Neuron (in vitro differentiated cells): ENCODE measurements around the gene RTN4RL1.

Experiments used
- H2AFZ ChIP-seq: one replicate; pipeline ENCODE4 v1.6.1; 2013; ENCODE audit warnings: low read depth, mild to moderate bottlenecking, inconsistent platforms, low read length, moderate library complexity
- H3K27me3 ChIP-seq: one replicate; pipeline ENCODE4 v1.6.1; 2013; ENCODE audit warnings: low read length; ENCODE audit not compliant: insufficient read depth
- H3K36me3 ChIP-seq: one replicate; pipeline ENCODE4 v1.6.1; 2013; ENCODE audit warnings: low read length; ENCODE audit not compliant: insufficient read depth
- H3K4me1 ChIP-seq: one replicate; pipeline ENCODE4 v1.6.1; 2013; ENCODE audit warnings: low read length; ENCODE audit not compliant: insufficient read depth
- H3K4me3 ChIP-seq: 2 replicates; pipeline ENCODE4 v1.5.1; 2013; ENCODE audit warnings: mild to moderate bottlenecking, low read length, moderate library complexity
- H3K9me3 ChIP-seq: one replicate; pipeline ENCODE4 v1.6.1; 2013; ENCODE audit warnings: low read length

RTN4RL1 gene

GRCh38 chr17:1918346-1919162 is 106.6 kb downstream of the RTN4RL1 start:
- H3K27me3 ChIP-seq, result peaks cover 4% of the 10 kb centered on the region
- H3K36me3 ChIP-seq, result no peaks in the 10 kb centered on the region
- H3K4me1 ChIP-seq, result peaks cover 10% of the 10 kb centered on the region
- no peak overlapping the region for H2AFZ ChIP-seq
- H3K9me3 ChIP-seq, result no peaks in the 10 kb centered on the region
- H3K4me3 ChIP-seq, result no peak overlapping the region

- Histone ChIP-seq H2AFZ (no peak overlapping the region), H3K36me3 (no peaks in the 10 kb centered on the region), H3K9me3 (no peaks in the 10 kb centered on the region), H3K27me3 (peaks cover 4% of the 10 kb centered on the region), H3K4me3 (no peak overlapping the region), H3K4me1 (peaks cover 10% of the 10 kb centered on the region)
Measured at GRCh38 chr17:1916963-1917715, 108.0 kb downstream of the RTN4RL1 start.

GRCh38 chr17:1916316-1916715 is 108.8 kb downstream of the RTN4RL1 start:
- H3K27me3 ChIP-seq, result peaks cover 4% of the 10 kb centered on the region
- H2AFZ ChIP-seq, result no peak overlapping the region
- no peaks in the 10 kb centered on the region for H3K36me3 ChIP-seq
- H3K4me3 ChIP-seq, result no peak overlapping the region
- H3K4me1 ChIP-seq, result peaks cover 10% of the 10 kb centered on the region
- no peaks in the 10 kb centered on the region for H3K9me3 ChIP-seq

GRCh38 chr17:1915889-1916288 is 109.2 kb downstream of the RTN4RL1 start:
- Histone ChIP-seq H3K36me3 (no peaks in the 10 kb centered on the region), H3K4me1 (peaks cover 10% of the 10 kb centered on the region), H3K4me3 (no peak overlapping the region), H3K27me3 (peaks cover 4% of the 10 kb centered on the region), H2AFZ (no peak overlapping the region), H3K9me3 (no peaks in the 10 kb centered on the region)

- Histone ChIP-seq H3K4me3 (no peak overlapping the region), H2AFZ (no peak overlapping the region), H3K27me3 (peaks cover 4% of the 10 kb centered on the region), H3K4me1 (peaks cover 17% of the 10 kb centered on the region), H3K36me3 (no peaks in the 10 kb centered on the region), H3K9me3 (no peaks in the 10 kb centered on the region)
Measured at GRCh38 chr17:1914661-1915083, 110.5 kb downstream of the RTN4RL1 start.

- Histone ChIP-seq H3K4me3 (no peak overlapping the region), H3K4me1 (peaks cover 24% of the 10 kb centered on the region), H2AFZ (no peak overlapping the region), H3K9me3 (no peaks in the 10 kb centered on the region), H3K27me3 (peaks cover 4% of the 10 kb centered on the region), H3K36me3 (no peaks in the 10 kb centered on the region)
Measured at GRCh38 chr17:1913702-1914101, 111.4 kb downstream of the RTN4RL1 start.

- peaks cover 4% of the 10 kb centered on the region for H3K27me3 ChIP-seq
- peaks cover 33% of the 10 kb centered on the region for H3K4me1 ChIP-seq
Measured at GRCh38 chr17:1912146-1912545, 113.0 kb downstream of the RTN4RL1 start.

GRCh38 chr17:1909985-1910384 is 115.1 kb downstream of the RTN4RL1 start:
- H3K36me3 ChIP-seq, result no peaks in the 10 kb centered on the region
- no peak overlapping the region for H2AFZ ChIP-seq
- H3K4me1 ChIP-seq, result peaks cover 44% of the 10 kb centered on the region
- no peak overlapping the region for H3K4me3 ChIP-seq
- no peaks in the 10 kb centered on the region for H3K27me3 ChIP-seq
- no peaks in the 10 kb centered on the region for H3K9me3 ChIP-seq

More at GRCh38 chr17:1912146-1912545, 113.0 kb downstream of the RTN4RL1 start:
- Histone ChIP-seq H2AFZ (no peak overlapping the region), H3K36me3 (no peaks in the 10 kb centered on the region), H3K9me3 (no peaks in the 10 kb centered on the region), H3K4me3 (no peak overlapping the region)

- Histone ChIP-seq H2AFZ (peak overlapping the region; percentile 91), H3K4me3 (peak overlapping the region; percentile 44), H3K27me3 (no peaks in the 10 kb centered on the region), H3K36me3 (no peaks in the 10 kb centered on the region), H3K4me1 (peaks cover 52% of the 10 kb centered on the region), H3K9me3 (no peaks in the 10 kb centered on the region)
Measured at GRCh38 chr17:1908699-1909309, 116.3 kb downstream of the RTN4RL1 start.

- Histone ChIP-seq H3K4me1 (peaks cover 52% of the 10 kb centered on the region), H3K4me3 (peak overlapping the region; percentile 44), H3K27me3 (no peaks in the 10 kb centered on the region), H2AFZ (peak overlapping the region; percentile 91), H3K9me3 (no peaks in the 10 kb centered on the region), H3K36me3 (no peaks in the 10 kb centered on the region)
Measured at GRCh38 chr17:1907909-1908698, 117.0 kb downstream of the RTN4RL1 start.

GRCh38 chr17:1907216-1907631 is 117.9 kb downstream of the RTN4RL1 start:
- Histone ChIP-seq H2AFZ (no peak overlapping the region), H3K36me3 (no peaks in the 10 kb centered on the region), H3K4me3 (no peak overlapping the region), H3K4me1 (peaks cover 52% of the 10 kb centered on the region), H3K9me3 (no peaks in the 10 kb centered on the region), H3K27me3 (no peaks in the 10 kb centered on the region)

GRCh38 chr17:1906662-1907101 is 118.5 kb downstream of the RTN4RL1 start:
- no peaks in the 10 kb centered on the region for H3K27me3 ChIP-seq
- no peak overlapping the region for H3K4me3 ChIP-seq
- H3K4me1 ChIP-seq, result peaks cover 52% of the 10 kb centered on the region
- no peaks in the 10 kb centered on the region for H3K9me3 ChIP-seq
- no peak overlapping the region for H2AFZ ChIP-seq
- H3K36me3 ChIP-seq, result no peaks in the 10 kb centered on the region
